GM12892 (cell line): ENCODE results near the gene HOXB9.

Experiments used
- POLR2A ChIP-seq: IDR thresholded peaks from 2 replicates; pipeline ENCODE4 v1.6.1; 2011; ENCODE audit warnings: low read depth, low read length, control low read depth
- POLR2AphosphoS5 ChIP-seq: IDR thresholded peaks from 2 replicates; pipeline ENCODE4 v1.6.1; 2011; ENCODE audit warnings: low read depth, low read length, control low read depth
- TAF1 ChIP-seq: IDR thresholded peaks from 2 replicates; pipeline ENCODE4 v1.6.1; 2011; ENCODE audit warnings: low read depth, mild to moderate bottlenecking, control low read depth, low read length, borderline replicate concordance

- TF ChIP-seq POLR2AphosphoS5 (no peak), POLR2A (no peak), TAF1 (no peak)
Observed at GRCh38 chr17:48634493-48635208, 8.5 kb upstream of the HOXB9 start.
